Activated CD4-positive, CD25-positive, alpha-beta regulatory T cell treated with anti-CD3 and anti-CD28 coated beads, Interleukin-2, amount 50 U/mL, for 72 hours (primary cell): ENCODE results near the gene PRRC2B.

Experiments used
- DNase-seq: peaks from one replicate; pipeline ENCODE4 v3.0.0; 2021

Gene PRRC2B

GRCh38 chr9:131473891-131474290 lies 80.0 kb downstream of the PRRC2B start:
- no peak for DNase-seq

GRCh38 chr9:131474711-131475110 lies 80.8 kb downstream of the PRRC2B start:
- DNase-seq: no peak

- DNase-seq: no peak
Measured at GRCh38 chr9:131475111-131475955, 81.4 kb downstream of the PRRC2B start.

GRCh38 chr9:131475956-131476776 lies 82.3 kb downstream of the PRRC2B start:
- no peak for DNase-seq

GRCh38 chr9:131476777-131477345 lies 83.0 kb downstream of the PRRC2B start:
- DNase-seq: no peak

GRCh38 chr9:131477367-131477766 lies 83.5 kb downstream of the PRRC2B start:
- no peak for DNase-seq

- no peak for DNase-seq
Measured at GRCh38 chr9:131477816-131478419, 84.0 kb downstream of the PRRC2B start.

- peak; percentile 59 for DNase-seq
Measured at GRCh38 chr9:131478421-131478868, 84.6 kb downstream of the PRRC2B start.

GRCh38 chr9:131478911-131479310 lies 85.0 kb downstream of the PRRC2B start:
- DNase-seq: no peak

- DNase-seq: no peak
Measured at GRCh38 chr9:131480258-131480657, 86.4 kb downstream of the PRRC2B start.

- DNase-seq: no peak
Measured at GRCh38 chr9:131481441-131482342, 87.8 kb downstream of the PRRC2B start.

- no peak for DNase-seq
Measured at GRCh38 chr9:131482343-131483006, 88.6 kb downstream of the PRRC2B start.

- DNase-seq: no peak
Measured at GRCh38 chr9:131483319-131484050, 89.6 kb downstream of the PRRC2B start.

GRCh38 chr9:131484051-131484445 lies 90.2 kb downstream of the PRRC2B start:
- no peak for DNase-seq

GRCh38 chr9:131484560-131485185 lies 90.8 kb downstream of the PRRC2B start:
- DNase-seq: no peak

- no peak for DNase-seq
Measured at GRCh38 chr9:131485206-131485605, 91.3 kb downstream of the PRRC2B start.

GRCh38 chr9:131485728-131486422 lies 92.0 kb downstream of the PRRC2B start:
- no peak for DNase-seq

- no peak for DNase-seq
Measured at GRCh38 chr9:131487001-131487400, 93.1 kb downstream of the PRRC2B start.

GRCh38 chr9:131487621-131488031 lies 93.7 kb downstream of the PRRC2B start:
- no peak for DNase-seq

GRCh38 chr9:131490514-131490913 lies 96.6 kb downstream of the PRRC2B start:
- no peak for DNase-seq
